K562 (cell line): ENCODE measurements around the gene OR4D2. TPM values are rescaled to one million over a fixed set of nuclear protein-coding genes. Genes with fewer than 3 reads are reported as not detected.

Experiments
- ARHGAP35 ChIP-seq: fragments of 450-650 bp; IDR thresholded peaks from 2 replicates; pipeline ENCODE4 v1.6.1; 2018; ENCODE audit not compliant: partially characterized antibody
- CGGBP1 ChIP-seq: fragments of 250-450 bp; sonication (Bioruptor Pico); IDR thresholded peaks from 2 replicates; pipeline ENCODE4 v1.9.0; 2021; ENCODE audit warnings: mild to moderate bottlenecking
- FOSL1 ChIP-seq: fragments of 200-800 bp; sonication (Bioruptor generic); conservative IDR thresholded peaks from 2 replicates; pipeline ENCODE4 v1.6.1; 2016; ENCODE audit warnings: missing genetic modification characterization, missing compliant biosample characterization
- HEY1 ChIP-seq: fragments of 250-450 bp; sonication (Bioruptor Pico); IDR thresholded peaks from 2 replicates; pipeline ENCODE4 v1.5.0; 2020; ENCODE audit warnings: mild to moderate bottlenecking, moderate library complexity, borderline replicate concordance
- HMGN3 ChIP-seq: IDR thresholded peaks from 2 replicates; pipeline ENCODE4 v1.6.1; 2011; ENCODE audit warnings: borderline replicate concordance, low read depth, mild to moderate bottlenecking, mixed read lengths, low read length; ENCODE audit not compliant: insufficient read length; ENCODE audit errors: extremely low read depth
- KLF6 ChIP-seq: fragments of 250-450 bp; sonication (Bioruptor Pico); IDR thresholded peaks from 2 replicates; pipeline ENCODE4 v1.4.0; 2020; ENCODE audit warnings: mild to moderate bottlenecking, moderate library complexity, borderline replicate concordance
- REST ChIP-seq, 2 experiments: fragments of 450-650 bp; formaldehyde crosslinking in 1 of 2; IDR thresholded peaks; 2 replicates each; pipeline versions ENCODE4 v1.4.0 to v1.6.1; 2014 to 2020; ENCODE audit warnings: mild to moderate bottlenecking in 2 of 2, borderline replicate concordance in 1 of 2, low read depth in 1 of 2
- TAL1 ChIP-seq: fragments of 450-650 bp; IDR thresholded peaks from 2 replicates; pipeline ENCODE4 v1.6.1; 2016; ENCODE audit warnings: mild to moderate bottlenecking
- ZNF274 ChIP-seq: IDR thresholded peaks from 2 replicates; pipeline ENCODE4 v1.6.1; 2011; ENCODE audit warnings: low read depth, mild to moderate bottlenecking, low read length, moderate library complexity, borderline replicate concordance
- polyA plus RNA-seq, 8 experiments: library from polyadenylated mRNA; depleted of rRNA in 4 of 8; stranded (reverse) in 5 of 8; unstranded in 3 of 8; fragments of >200 nt; fragmentation: Nextera tagmentation in 2 of 8; fragmentation: Illumina TruSeq in 1 of 8; extraction: Ambion mirVana in 2 of 8; extraction: Trizol in 1 of 8; gene quantifications; 2 replicates each; pipeline versions ENCODE4 v1.2.1 to v1.2.3, GENCODE V29; 2011 to 2014; ENCODE audit warnings: inconsistent platforms in 1 of 8, missing spikeins in 1 of 8
- total RNA-seq, 7 experiments: library from RNA; depleted of rRNA in 6 of 7; stranded (reverse); fragments of >200 nt in 6 of 7; fragmentation: Illumina TruSeq in 2 of 7; extraction: Trizol in 2 of 7; gene quantifications; 2 replicates each; pipeline versions ENCODE4 v1.2.1 to v1.2.3, GENCODE V29; 2011 to 2021; ENCODE audit warnings: low replicate concordance in 1 of 7
- TF ChIP-seq, protein P1 (sequence below): sonication (generic); formaldehyde crosslinking; IDR thresholded peaks from 2 replicates; pipeline ENCODE4 v1.8.0; 2023; ENCODE audit warnings: missing genetic modification reagents, mild to moderate bottlenecking, borderline replicate concordance
- TF ChIP-seq, protein P2 (sequence below): sonication (generic); formaldehyde crosslinking; IDR thresholded peaks from 2 replicates; pipeline ENCODE4 v1.5.0; 2020; ENCODE audit warnings: missing genetic modification reagents

Gene OR4D2
- total and polyA plus RNA-seq, 9 of the 15 experiments (the other 6 are each of a cell fraction or from before 2014, with no cell fraction given), result not detected

GRCh38 chr17:58184986-58185761, 18.4 kb downstream of the OR4D2 start (continued):
- TF ChIP-seq REST (IDR thresholded peaks at IDR 0.05; ENCODE audit: borderline replicate concordance), result peak; percentile 33; the same call in 1 of the 2 replicates
- TF ChIP-seq REST (CRISPR knock-in tag; IDR thresholded peaks at IDR 0.05; ENCODE audit: low read depth), result 0 out of 2 replicates have a peak, but pooled peaks have one; percentile 69
- peak; percentile 24 for TF ChIP-seq HMGN3
- TF ChIP-seq TAL1, result no peak
- TF ChIP-seq KLF6 (CRISPR knock-in tag), result peak; percentile 75; the same call in 1 of the 2 replicates
- no peak for TF ChIP-seq ZNF274
- 0 out of 2 replicates have a peak, but pooled peaks have one; percentile 10 for TF ChIP-seq FOSL1
- TF ChIP-seq, protein P1, sequence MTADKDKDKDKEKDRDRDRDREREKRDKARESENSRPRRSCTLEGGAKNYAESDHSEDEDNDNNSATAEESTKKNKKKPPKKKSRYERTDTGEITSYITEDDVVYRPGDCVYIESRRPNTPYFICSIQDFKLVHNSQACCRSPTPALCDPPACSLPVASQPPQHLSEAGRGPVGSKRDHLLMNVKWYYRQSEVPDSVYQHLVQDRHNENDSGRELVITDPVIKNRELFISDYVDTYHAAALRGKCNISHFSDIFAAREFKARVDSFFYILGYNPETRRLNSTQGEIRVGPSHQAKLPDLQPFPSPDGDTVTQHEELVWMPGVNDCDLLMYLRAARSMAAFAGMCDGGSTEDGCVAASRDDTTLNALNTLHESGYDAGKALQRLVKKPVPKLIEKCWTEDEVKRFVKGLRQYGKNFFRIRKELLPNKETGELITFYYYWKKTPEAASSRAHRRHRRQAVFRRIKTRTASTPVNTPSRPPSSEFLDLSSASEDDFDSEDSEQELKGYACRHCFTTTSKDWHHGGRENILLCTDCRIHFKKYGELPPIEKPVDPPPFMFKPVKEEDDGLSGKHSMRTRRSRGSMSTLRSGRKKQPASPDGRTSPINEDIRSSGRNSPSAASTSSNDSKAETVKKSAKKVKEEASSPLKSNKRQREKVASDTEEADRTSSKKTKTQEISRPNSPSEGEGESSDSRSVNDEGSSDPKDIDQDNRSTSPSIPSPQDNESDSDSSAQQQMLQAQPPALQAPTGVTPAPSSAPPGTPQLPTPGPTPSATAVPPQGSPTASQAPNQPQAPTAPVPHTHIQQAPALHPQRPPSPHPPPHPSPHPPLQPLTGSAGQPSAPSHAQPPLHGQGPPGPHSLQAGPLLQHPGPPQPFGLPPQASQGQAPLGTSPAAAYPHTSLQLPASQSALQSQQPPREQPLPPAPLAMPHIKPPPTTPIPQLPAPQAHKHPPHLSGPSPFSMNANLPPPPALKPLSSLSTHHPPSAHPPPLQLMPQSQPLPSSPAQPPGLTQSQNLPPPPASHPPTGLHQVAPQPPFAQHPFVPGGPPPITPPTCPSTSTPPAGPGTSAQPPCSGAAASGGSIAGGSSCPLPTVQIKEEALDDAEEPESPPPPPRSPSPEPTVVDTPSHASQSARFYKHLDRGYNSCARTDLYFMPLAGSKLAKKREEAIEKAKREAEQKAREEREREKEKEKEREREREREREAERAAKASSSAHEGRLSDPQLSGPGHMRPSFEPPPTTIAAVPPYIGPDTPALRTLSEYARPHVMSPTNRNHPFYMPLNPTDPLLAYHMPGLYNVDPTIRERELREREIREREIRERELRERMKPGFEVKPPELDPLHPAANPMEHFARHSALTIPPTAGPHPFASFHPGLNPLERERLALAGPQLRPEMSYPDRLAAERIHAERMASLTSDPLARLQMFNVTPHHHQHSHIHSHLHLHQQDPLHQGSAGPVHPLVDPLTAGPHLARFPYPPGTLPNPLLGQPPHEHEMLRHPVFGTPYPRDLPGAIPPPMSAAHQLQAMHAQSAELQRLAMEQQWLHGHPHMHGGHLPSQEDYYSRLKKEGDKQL, result no peak
- TF ChIP-seq ARHGAP35, result no peak
- no peak for TF ChIP-seq CGGBP1
- TF ChIP-seq, protein P2, sequence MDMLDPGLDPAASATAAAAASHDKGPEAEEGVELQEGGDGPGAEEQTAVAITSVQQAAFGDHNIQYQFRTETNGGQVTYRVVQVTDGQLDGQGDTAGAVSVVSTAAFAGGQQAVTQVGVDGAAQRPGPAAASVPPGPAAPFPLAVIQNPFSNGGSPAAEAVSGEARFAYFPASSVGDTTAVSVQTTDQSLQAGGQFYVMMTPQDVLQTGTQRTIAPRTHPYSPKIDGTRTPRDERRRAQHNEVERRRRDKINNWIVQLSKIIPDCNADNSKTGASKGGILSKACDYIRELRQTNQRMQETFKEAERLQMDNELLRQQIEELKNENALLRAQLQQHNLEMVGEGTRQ (CRISPR knock-in tag), result no peak
- no peak for TF ChIP-seq HEY1 (CRISPR knock-in tag)
